Hepatocyte (in vitro differentiated cells): ENCODE results near the gene FRMD4B. TPM values are rescaled to one million over a fixed set of nuclear protein-coding genes. Genes with fewer than 3 reads are reported as not detected.

Experiments
- DNase-seq: peaks from one replicate; pipeline ENCODE4 v3.0.0-alpha.2; 2016; ENCODE audit warnings: low spot score
- H2AFZ ChIP-seq: fragments of 200-600 bp; sonication (generic); 2 replicates; pipeline ENCODE4 v1.6.0; 2016; ENCODE audit warnings: antibody characterized with exemption, mild to moderate bottlenecking
- H3K27ac ChIP-seq: fragments of 200-600 bp; sonication (generic); 2 replicates; pipeline ENCODE4 v1.5.1; 2016; ENCODE audit warnings: mild to moderate bottlenecking
- H3K27me3 ChIP-seq: fragments of 200-600 bp; sonication (generic); 2 replicates; pipeline ENCODE4 v1.6.1; 2016
- H3K36me3 ChIP-seq: fragments of 200-600 bp; sonication (generic); replicated peaks from 2 replicates; pipeline ENCODE4 v1.5.1; 2016; ENCODE audit warnings: low read depth; ENCODE audit not compliant: insufficient read depth
- H3K4me1 ChIP-seq: fragments of 200-600 bp; sonication (generic); 2 replicates; pipeline ENCODE4 v1.5.1; 2016; ENCODE audit warnings: mild to moderate bottlenecking, moderate library complexity; ENCODE audit not compliant: insufficient read depth
- H3K4me2 ChIP-seq: fragments of 200-600 bp; sonication (generic); 2 replicates; pipeline ENCODE4 v1.6.0; 2016
- H3K4me3 ChIP-seq: fragments of 200-600 bp; sonication (generic); 2 replicates; pipeline ENCODE4 v1.5.1; 2016; ENCODE audit warnings: mild to moderate bottlenecking
- H3K79me2 ChIP-seq: fragments of 200-600 bp; sonication (generic); 2 replicates; pipeline ENCODE4 v1.6.0; 2017; ENCODE audit warnings: mild to moderate bottlenecking
- H3K9me2 ChIP-seq: fragments of 200-600 bp; sonication (generic); replicated peaks from 2 replicates; pipeline ENCODE4 v1.6.0; 2017; ENCODE audit warnings: mild to moderate bottlenecking; ENCODE audit not compliant: insufficient read depth
- H3K9me3 ChIP-seq: fragments of 200-600 bp; sonication (generic); 2 replicates; pipeline ENCODE4 v1.5.1; 2016; ENCODE audit warnings: low read depth, mild to moderate bottlenecking
- H4K20me1 ChIP-seq: fragments of 200-600 bp; sonication (generic); 2 replicates; pipeline ENCODE4 v1.6.0; 2016; ENCODE audit warnings: mild to moderate bottlenecking; ENCODE audit not compliant: insufficient read depth, poor library complexity, severe bottlenecking
- CTCF ChIP-seq: fragments of 200-600 bp; sonication (generic); IDR thresholded peaks from 2 replicates; pipeline ENCODE4 v1.5.1; 2016; ENCODE audit warnings: antibody characterized with exemption, mild to moderate bottlenecking; ENCODE audit not compliant: poor library complexity
- EZH2 ChIP-seq: fragments of 200-600 bp; sonication (generic); IDR thresholded peaks from 2 replicates; pipeline ENCODE4 v1.6.1; 2016; ENCODE audit warnings: antibody characterized with exemption, mild to moderate bottlenecking, borderline replicate concordance
- EZH2phosphoT487 ChIP-seq: fragments of 200-600 bp; sonication (generic); IDR thresholded peaks from one replicate; pipeline ENCODE4 v1.6.1; 2018; ENCODE audit warnings: antibody characterized with exemption, mild to moderate bottlenecking, low read depth, moderate library complexity; ENCODE audit not compliant: unreplicated experiment, severe bottlenecking
- WGBS: methylation state at CpG from one replicate; pipeline ENCODE4 v1.1.6; 2016; ENCODE audit warnings: low lambda C conversion rate; ENCODE audit errors: missing lambda C conversion rate; 5-methylcytosine and 5-hydroxymethylcytosine counted together
- polyA plus RNA-seq: library from polyadenylated mRNA; unstranded; fragments of >200 nt; fragmentation: Nextera tagmentation; extraction: Ambion mirVana; gene quantifications from 2 replicates; pipeline ENCODE4 v1.2.1, GENCODE V29; 2016
- total RNA-seq: library from RNA; depleted of rRNA; stranded (reverse); fragments of >200 nt; gene quantifications from 2 replicates; pipeline ENCODE4 v1.2.3, GENCODE V29; 2014

FRMD4B gene
- total and polyA plus RNA-seq, 2 experiments from 2014 or later: 10.8 to 28.1 TPM

GRCh38 chr3:69160525-69160924 is 225.4 kb downstream of the FRMD4B start:
- WGBS: 93% methylated on average over 4 of the region's 4 CpGs
- H3K27me3 ChIP-seq: no peaks in the 10 kb centered on the region
- H3K27ac ChIP-seq: no peak overlapping the region
- H2AFZ ChIP-seq: no peak overlapping the region
- no peaks in the 10 kb centered on the region for H3K36me3 ChIP-seq
- no peak for DNase-seq
- no peak overlapping the region for H3K4me2 ChIP-seq
- TF ChIP-seq CTCF (no peak), EZH2 (no peak), EZH2phosphoT487 (no peak)
- H3K9me3 ChIP-seq: no peaks in the 10 kb centered on the region
- H3K9me2 ChIP-seq: no peaks in the 10 kb centered on the region
- no peaks in the 10 kb centered on the region for H3K79me2 ChIP-seq
- H4K20me1 ChIP-seq: no peaks in the 10 kb centered on the region
- H3K4me1 ChIP-seq: no peaks in the 10 kb centered on the region
- no peak overlapping the region for H3K4me3 ChIP-seq

GRCh38 chr3:69160107-69160506 is 225.8 kb downstream of the FRMD4B start:
- Histone ChIP-seq H3K36me3 (no peaks in the 10 kb centered on the region), H4K20me1 (no peaks in the 10 kb centered on the region), H3K79me2 (no peaks in the 10 kb centered on the region), H3K9me3 (no peaks in the 10 kb centered on the region), H3K27ac (no peak overlapping the region), H3K4me1 (no peaks in the 10 kb centered on the region), H3K27me3 (no peaks in the 10 kb centered on the region), H3K4me2 (no peak overlapping the region), H2AFZ (no peak overlapping the region), H3K9me2 (no peaks in the 10 kb centered on the region), H3K4me3 (no peak overlapping the region)
- no peak for DNase-seq
- WGBS: 91% methylated on average over 2 of the region's 2 CpGs
- TF ChIP-seq EZH2phosphoT487 (no peak), CTCF (no peak), EZH2 (no peak)

GRCh38 chr3:69149586-69149985 is 236.3 kb downstream of the FRMD4B start:
- Histone ChIP-seq H3K4me1 (no peaks in the 10 kb centered on the region), H3K79me2 (no peaks in the 10 kb centered on the region), H3K27ac (no peak overlapping the region), H2AFZ (no peak overlapping the region), H3K4me2 (no peak overlapping the region), H3K4me3 (no peak overlapping the region), H3K36me3 (no peaks in the 10 kb centered on the region), H3K9me2 (no peaks in the 10 kb centered on the region), H4K20me1 (no peaks in the 10 kb centered on the region), H3K9me3 (no peaks in the 10 kb centered on the region), H3K27me3 (no peaks in the 10 kb centered on the region)
- no peak for TF ChIP-seq EZH2phosphoT487
- no peak for TF ChIP-seq EZH2
- TF ChIP-seq CTCF: no peak
- no peak for DNase-seq
- WGBS: 92% methylated on average over 3 of the region's 3 CpGs

GRCh38 chr3:69145688-69146087 is 240.2 kb downstream of the FRMD4B start:
- DNase-seq: no peak
- Histone ChIP-seq H3K9me2 (no peaks in the 10 kb centered on the region), H3K27ac (no peak overlapping the region), H3K79me2 (no peaks in the 10 kb centered on the region), H3K4me2 (no peak overlapping the region), H3K4me1 (no peaks in the 10 kb centered on the region), H4K20me1 (no peaks in the 10 kb centered on the region), H3K4me3 (no peak overlapping the region), H3K27me3 (no peaks in the 10 kb centered on the region), H3K9me3 (no peaks in the 10 kb centered on the region), H2AFZ (no peak overlapping the region), H3K36me3 (no peaks in the 10 kb centered on the region)
- TF ChIP-seq EZH2 (no peak), CTCF (no peak), EZH2phosphoT487 (no peak)
